ENCODE results near the gene HIPK1.

The HIPK1 gene

DNA sequence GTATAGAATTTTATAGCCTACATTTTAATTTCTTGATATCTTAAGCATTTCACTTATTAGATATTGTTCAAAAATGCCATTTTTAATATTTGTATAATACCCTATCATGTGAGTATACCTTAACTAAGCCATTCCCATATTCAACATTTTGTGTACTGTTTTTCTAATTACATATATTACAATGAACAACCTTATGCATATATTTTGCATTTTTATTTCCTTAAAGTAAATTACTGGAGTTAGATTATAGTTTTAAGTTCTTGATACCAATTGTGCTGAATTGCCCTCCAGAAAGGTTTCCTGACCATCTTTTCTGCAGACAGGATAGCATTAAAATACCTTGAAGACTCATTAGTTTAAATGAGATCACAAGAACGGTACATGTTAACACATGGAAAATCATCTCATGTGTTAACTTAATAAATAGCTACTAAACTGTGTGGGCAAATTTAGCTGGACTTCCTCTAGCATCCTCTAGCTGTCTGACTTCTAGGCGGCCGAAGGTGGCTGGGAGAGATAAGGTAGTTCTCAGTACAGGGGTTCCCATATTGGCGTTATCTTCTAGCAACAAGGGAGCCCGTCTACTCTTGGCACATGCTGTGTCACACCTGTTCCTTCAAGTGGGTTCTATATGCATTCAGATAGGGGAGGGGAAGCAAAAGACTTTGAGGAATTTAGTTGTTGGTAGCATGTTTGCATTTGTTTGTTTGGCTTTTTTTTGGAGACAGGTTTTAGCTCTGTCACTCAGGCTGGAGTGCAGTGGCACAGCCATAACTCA is 15.0 kb upstream of the HIPK1 start:
- no peak for DNase-seq

DNA sequence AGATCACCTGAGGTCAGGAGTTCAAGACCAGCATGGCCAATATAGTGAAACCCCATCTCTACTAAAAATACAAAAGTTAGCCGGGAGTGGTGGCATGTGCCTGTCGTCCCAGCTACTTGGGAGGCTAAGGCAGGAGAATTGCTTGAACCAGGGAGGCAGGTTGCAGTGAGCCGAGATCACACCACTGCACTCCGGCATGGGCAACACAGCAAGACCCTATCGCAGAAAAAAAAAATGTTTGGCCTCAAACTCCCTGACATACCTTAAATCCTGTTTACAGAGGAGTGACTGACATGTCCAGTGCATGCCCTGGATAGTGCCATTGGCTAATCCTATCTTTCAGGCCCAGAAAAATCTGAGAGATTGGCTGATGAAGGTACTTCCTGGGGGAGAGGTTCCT is 12.2 kb upstream of the HIPK1 start:
- DNase-seq, result no peak

DNA sequence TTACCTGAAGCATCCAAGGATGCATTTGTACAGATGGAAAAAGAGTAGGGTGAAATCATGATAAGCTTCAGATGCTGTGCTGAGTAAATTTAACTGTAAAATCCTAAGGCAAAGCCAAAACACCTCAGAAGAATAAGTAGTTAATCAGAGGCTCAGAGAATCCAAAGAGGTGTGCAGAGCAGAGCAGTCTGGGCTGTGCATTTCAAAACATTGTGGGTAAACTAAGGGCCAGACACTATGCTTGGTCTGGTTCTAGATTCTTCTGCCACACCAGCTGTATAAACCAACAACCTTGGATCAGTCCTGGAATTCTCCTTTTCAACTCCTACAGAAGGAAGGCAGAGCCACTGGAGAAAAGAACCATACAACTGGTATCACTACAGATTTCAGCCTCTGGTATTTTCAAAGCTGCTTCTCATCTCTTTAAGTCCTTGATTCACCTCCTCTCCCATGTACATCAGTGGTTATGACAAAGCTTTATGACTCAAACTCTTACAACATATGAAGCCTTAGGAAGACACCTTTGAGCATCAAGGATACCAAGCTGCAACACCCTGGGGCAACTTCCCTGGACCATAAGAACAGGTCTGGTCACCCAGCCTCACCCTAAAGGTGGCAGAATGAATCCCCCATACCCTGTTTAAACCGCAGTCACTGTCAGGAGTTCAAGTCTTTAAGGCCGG is 11.6 kb upstream of the HIPK1 start:
- no peak for DNase-seq

DNA sequence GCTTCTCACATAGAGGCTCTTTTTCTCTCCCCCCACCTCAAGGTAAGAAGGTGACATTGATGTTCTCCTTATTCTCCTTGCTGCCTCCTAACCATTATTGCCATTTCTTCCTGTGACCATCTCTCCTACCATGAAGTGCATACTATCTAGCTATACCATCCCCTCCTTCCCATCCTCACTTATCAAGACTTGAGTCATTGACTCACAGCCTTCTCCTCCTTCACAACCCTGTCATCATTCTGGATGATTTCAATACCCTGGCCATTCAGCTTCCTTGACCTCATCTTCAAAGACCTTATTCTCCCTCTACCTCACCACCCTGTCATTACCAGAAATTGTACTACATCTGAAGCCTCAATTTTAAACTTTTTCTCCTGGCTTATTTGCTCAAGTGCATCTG is 10.9 kb upstream of the HIPK1 start:
- no peak for DNase-seq

DNA sequence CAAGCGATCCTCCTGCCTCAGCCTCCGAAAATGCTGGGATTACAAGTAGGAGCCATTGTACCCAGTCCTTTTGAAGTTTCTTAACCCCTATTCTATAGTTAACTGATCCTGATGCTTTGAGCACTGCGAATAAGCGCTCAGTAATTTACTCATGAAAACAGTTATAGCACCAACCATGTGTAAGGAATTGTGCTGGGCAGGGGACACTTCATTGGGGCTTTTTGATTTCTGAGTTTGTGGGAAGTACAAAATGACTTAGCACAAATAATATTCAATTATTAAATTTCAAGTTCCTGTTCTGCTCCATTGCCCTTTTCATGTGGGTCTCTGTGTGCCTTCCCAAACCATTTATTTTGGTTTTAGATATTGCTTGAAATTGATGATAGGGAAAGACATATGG is 6.2 kb upstream of the HIPK1 start:
- DNase-seq, result no peak

DNA sequence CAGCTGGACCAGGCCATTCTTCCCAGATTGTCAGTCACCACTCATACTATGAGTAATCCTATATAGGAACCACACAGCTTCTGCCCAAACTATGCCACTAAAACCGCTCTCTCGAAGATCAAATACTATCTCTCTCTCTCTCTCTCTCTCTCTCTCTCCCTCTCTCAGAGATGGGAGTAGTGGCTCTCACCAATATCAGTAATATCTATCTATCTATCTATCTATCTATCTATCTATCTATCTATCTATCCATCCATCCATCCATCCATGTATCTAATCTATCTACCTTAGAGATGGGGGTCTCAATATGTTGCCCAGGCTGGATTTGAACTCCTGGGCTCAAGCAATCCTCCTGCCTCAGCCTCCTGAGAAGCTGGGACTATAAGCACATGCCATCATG is 4.7 kb upstream of the HIPK1 start:
- DNase-seq, result no peak

DNA sequence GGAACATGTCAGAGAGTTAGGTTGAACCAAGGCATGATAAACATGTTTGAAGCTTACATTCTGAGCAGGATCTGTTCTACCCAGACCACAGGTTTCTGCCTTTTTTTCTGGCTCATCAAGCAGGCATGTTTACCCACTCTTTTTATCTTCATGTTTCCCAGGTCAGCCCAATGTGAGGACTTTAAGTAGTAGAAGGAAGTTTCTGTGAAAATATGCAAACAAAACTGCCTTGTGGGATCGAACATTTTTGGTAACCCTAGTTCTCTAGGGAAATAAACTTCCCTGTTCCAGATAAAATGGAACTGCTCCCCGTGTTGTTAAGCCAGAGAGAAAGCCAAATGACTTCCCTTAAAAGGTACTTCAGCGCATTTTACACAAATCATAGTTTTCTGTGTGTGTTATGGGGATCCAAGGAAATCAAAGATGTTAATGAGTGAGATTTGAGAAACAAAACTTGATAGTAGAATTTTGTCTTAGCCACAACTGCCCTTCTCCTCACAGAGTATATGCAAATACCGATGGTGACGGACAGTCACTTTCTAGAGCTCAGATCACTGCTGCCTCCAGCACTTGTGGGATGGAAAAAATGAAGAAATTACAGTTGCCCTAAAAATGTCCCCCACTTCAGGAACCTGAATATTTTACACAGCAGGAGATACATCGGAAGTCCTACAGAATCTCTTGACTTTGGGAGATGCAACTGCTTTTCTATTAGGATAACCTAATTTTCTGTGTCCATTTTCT is 765 bp upstream of the HIPK1 start:
- DNase-seq, result no peak

DNA sequence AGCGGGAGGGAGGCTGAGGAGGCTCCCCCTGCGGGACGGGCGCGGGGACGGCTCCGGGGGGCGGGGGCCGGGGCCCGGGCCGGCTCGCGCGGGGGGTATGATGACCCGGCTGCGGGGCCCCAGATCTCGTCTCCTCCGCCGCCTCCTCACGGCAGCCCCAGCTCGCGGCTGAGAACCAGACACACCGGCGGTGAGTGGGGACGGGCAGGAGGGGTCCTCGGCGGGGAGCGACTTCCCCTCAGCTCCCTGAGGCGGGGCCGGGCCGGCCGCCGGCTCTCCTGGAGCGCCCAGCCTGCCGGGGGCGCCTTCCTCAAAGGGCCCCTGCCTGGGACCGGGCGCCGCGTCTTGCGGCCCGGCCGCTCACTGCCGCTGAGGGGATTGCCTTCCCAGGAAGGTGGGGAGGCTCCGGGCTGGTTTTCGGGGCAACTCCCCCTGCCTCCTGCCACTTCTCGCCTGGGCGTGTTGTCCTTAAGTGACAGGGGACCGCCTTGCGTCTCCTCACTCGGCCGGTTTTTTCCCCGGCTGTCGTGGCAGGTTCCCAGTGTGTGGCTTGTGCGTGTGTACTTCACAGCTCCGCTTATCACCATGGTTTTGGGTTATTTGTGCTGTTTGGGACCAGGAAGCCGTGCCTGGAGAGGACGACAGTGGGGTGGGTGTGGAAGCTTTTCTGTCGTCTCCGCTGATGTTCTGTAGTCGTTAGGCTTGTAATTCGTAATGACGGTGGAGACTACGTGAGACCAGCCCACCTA is 800 bp downstream of the HIPK1 start:
- DNase-seq, result peak; percentile 83

DNA sequence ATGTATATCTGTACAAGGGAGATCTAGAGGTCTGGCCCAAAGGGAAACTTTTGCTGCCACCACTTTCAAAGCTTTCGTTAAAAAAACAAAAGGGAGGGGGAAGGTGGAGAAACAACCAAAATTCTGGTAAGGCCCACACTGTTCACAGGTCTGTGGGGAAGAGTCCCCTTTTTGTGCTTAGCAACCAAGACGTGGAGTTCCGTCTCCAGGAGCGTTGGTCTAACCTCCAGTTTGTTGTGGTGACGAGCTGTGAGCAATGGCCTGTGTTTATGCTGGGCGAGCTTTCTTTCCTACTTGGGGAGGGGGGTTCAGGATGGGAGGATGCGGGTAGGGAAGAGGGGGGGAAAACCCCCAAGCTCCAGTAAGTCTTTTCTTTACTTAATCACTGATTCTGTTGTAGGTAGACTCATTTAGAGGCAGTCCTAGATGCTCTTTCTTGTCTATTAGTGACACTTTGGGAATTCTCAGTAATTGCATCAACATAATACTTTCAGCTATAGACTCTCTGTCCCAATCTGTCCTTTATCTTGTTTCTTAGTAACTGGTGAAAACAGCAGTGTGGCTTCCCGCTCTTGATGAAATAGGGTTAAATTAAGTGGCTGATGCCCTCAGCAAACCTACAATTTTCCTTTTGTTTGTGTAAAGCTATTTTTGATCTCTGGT is 1.5 kb downstream of the HIPK1 start:
- DNase-seq, result peak; percentile 74

DNA sequence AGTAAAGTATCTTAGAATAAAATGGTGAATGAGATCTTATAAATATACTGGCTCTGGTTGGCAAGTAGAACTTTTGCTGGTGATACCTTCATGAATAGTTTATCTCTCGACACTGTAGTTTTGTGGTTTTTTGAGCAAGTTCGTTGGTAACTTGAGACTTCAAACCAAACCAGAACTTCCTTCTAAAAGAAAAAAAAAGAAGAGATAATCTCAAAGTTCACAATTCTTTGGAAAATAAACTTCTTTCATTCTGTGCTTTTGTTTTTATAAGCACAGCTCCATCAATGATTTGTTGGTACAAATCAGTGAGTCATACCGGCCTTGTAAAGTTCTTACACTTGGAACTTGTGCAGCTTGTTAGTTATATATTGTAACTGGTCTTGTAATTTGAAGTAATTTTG is 2.3 kb downstream of the HIPK1 start:
- no peak for DNase-seq

DNA sequence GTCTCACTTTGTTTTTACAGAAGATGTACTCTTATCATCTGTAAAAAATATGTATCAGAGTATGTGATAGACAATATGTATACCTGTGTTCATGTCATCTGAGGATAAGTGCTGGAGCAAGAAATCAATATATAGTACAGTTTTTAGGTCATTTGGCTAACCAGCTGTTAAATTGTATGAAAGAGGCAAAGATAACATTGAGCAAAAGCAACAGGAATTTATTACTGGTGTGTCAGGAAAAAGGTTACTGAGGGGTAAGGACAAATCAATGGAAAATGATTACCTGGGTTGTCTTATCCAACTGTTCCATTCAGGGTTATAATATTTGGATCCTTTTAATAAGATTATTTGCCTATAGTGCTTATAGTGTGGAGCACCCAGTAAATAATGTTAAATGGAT is 4.9 kb downstream of the HIPK1 start:
- DNase-seq, result no peak

DNA sequence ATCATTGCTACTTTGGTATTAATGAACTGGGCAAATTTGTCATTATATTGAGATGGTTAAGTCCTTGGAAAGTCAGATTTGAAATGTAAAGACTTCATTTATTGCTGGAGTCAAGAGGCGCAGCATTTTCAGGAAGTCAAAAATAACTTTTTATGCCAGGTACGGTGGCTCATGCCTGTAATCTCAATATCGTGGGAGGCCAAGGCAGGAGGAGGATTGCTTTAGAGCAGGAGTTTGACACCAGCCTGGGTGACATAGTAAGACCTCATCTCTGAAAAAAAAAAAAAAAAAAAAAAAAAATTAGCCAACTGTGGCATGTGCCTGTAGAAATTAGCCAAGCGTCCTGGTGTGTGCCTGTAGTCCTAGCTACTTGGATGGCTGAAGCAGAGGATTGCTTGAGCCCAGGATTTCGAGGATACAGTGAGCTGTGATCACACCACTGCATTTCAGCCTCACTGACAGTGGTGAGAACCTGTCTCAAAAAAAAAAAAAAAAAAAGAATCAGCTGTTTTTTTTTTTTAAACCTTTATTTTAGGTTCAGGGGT is 5.5 kb downstream of the HIPK1 start:
- DNase-seq, result no peak

DNA sequence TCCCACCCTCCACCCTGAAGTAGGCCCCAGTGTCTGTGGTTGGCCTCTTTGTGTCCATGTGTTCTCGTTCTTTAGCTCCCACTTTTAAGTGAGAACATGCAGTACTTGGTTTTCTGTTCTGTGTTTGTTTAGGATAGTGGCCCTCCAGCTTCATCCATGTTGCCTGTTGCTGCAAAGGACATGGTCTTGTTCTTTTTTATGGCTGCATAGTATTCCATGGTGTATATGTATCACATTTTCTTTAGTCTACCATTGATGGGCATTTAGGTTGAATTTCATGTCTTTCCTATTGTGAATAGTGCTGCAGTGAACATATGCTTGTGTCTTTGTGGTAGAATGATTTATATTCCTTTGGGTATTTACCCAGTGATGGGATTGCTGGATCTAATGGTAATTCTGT is 6.1 kb downstream of the HIPK1 start:
- DNase-seq, result no peak

DNA sequence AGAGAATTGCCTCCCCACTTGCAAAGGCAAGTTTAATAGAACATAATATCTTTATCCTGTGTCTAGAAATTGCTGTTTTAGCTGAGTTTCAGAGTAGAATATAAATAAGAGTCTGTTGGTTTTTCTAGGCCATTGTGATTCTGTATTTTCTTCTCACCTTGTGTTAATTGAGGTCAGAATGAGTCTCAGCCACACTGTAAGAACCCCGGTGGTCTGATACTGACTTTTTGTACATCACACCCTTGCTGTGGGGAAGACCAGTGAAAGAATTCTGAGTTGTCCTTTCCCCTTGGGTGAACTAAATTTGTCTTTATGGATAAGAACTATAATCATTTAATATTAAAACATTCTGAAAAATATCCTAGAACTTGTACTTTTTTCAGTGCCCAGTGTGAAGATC is 6.8 kb downstream of the HIPK1 start:
- DNase-seq, result no peak

DNA sequence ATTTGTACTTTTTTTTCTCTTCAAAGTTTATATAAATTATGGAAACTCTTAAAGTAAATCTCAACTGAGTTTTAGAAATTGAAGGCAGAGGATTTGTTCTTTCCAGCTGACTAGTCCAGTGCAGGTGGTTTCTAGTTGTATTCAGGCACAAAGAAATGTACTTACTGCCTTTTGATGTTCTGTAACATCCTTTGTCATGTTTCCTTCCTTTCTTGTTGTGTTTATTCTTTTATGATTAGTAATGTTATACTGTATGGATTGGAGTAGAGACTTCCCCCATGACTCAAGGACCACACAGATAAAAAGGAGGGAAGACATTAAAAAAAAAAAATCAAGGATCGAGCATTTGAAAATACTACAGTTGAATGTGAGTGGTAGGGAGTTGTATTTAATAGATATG is 8.0 kb downstream of the HIPK1 start:
- no peak for DNase-seq

DNA sequence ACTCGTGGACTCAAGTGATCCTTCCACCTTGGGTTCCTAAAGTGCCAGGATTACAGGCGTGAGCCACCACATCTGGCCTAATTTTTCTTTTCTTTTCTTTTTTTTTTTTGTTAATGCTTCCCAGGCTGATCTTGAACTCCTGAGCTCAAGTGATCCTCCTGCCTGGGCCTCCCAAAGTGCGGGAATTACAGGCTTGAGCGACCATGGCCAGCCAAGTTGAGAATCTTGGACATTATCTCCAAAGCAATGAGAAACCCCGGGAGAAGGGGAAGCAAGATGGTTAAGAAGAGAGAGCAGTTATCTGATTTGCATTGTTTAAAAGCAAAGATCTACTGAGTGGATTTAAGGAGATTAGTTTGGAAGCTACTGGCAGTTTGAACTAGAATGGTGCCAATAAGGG is 9.1 kb downstream of the HIPK1 start:
- DNase-seq, result no peak

DNA sequence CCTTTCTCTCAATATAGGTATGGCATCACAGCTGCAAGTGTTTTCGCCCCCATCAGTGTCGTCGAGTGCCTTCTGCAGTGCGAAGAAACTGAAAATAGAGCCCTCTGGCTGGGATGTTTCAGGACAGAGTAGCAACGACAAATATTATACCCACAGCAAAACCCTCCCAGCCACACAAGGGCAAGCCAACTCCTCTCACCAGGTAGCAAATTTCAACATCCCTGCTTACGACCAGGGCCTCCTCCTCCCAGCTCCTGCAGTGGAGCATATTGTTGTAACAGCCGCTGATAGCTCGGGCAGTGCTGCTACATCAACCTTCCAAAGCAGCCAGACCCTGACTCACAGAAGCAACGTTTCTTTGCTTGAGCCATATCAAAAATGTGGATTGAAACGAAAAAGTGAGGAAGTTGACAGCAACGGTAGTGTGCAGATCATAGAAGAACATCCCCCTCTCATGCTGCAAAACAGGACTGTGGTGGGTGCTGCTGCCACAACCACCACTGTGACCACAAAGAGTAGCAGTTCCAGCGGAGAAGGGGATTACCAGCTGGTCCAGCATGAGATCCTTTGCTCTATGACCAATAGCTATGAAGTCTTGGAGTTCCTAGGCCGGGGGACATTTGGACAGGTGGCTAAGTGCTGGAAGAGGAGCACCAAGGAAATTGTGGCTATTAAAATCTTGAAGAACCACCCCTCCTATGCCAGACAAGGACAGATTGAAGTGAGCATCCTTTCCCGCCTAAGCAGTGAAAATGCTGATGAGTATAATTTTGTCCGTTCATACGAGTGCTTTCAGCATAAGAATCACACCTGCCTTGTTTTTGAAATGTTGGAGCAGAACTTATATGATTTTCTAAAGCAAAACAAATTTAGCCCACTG is 11.5 kb downstream of the HIPK1 start:
- no peak for DNase-seq

DNA sequence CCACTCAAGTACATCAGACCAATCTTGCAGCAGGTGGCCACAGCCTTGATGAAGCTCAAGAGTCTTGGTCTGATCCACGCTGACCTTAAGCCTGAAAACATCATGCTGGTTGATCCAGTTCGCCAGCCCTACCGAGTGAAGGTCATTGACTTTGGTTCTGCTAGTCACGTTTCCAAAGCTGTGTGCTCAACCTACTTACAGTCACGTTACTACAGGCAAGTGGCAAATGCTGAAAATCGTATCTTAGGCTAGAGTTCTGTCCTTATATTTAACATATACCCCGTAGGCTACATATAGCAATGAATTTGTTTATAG is 12.1 kb downstream of the HIPK1 start:
- no peak for DNase-seq

DNA sequence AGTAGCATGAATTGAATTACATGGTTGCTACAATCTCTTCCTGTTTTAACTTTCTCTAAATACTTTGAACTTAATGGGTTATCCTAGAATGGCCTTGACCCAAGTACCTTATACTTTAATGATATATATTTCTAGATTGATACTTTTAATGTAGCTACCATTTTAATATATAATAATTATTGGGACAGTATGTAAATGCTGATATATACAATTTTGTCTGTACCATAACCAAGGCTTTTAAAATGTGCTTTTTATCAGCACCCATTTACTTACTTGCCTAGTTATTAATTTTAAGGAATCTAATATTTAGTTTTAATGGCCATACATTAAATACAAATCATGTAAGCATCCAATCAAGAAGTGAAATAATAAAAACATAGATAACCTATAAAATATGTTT is 13.4 kb downstream of the HIPK1 start:
- DNase-seq, result no peak

DNA sequence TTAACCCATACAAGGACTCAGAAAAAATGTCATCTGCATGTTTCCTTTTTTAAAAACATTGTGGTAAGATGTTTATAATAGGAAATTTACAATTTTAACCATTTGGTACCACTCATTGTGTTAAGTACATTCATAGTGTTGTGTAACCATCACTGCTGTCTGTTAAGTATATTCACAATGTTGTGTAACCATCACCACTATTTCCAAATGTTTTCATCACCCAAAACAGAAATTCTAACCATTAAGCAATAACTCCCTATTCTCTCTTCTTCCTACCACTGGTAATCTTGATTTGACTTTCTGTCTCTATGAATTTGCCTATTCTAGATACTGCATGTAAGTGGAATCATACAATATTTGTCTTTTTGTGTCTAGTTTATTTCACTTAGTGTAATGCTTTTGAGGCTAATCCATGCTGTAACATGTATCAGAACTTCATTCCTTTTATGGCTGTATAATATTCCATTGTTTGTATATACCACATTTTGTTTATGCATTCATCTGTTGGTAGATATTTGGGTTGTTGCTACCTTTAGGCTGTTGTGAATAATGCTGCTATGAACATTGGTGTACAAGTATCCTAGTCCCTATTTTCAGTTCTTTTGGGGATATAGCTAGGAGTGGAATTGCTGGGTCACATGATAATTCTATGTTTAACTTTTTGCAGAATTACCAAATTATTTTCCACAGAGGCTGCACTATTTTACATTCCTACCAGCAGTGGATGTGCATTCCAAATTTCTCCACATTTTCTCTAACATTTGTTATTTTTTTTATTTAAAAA is 14.1 kb downstream of the HIPK1 start:
- no peak for DNase-seq

DNA sequence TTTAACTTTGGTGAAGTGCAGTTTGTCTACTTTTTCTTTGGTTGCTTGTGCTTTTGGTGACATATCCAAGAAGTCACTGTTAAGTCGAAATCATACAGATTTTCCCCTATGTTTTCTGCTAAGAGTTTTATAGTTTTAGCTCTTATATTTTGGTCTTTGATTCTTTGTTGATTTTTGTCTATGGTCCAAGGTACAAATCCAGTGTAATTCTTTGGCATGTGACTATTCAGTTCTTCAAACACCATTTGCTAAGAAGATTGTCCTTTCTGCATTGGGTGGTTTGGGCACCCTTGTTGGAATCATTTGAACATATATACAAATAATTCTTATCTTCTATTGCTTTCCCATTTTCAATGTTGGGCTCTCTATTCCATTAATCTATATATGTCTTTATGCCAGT is 16.2 kb downstream of the HIPK1 start:
- no peak for DNase-seq
